ENCODE data around the gene RNU7-1.
A peak's percentile ranks its signal among the peaks of the same experiment; 100 is the strongest.

RNU7-1 gene

DNA sequence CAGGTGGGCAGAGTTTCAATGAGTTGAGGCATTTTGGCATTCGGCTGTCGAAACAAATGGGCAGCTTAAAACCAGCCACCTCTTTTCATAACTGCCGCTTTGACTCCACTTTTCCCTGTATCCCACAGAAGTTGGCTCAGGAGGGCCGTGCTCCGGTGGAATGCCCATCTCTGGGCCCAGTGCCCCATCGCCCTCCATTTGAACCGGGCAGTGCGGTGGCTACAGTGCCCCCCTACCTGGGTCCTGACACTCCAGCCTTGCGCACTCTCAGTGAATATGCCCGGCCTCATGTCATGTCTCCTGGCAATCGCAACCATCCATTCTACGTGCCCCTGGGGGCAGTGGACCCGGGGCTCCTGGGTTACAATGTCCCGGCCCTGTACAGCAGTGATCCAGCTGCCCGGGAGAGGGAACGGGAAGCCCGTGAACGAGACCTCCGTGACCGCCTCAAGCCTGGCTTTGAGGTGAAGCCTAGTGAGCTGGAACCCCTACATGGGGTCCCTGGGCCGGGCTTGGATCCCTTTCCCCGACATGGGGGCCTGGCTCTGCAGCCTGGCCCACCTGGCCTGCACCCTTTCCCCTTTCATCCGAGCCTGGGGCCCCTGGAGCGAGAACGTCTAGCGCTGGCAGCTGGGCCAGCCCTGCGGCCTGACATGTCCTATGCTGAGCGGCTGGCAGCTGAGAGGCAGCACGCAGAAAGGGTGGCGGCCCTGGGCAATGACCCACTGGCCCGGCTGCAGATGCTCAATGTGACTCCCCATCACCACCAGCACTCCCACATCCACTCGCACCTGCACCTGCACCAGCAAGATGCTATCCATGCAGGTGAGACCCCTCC lies 5.0 kb upstream of the RNU7-1 start:
- no peak for DNase-seq

DNA sequence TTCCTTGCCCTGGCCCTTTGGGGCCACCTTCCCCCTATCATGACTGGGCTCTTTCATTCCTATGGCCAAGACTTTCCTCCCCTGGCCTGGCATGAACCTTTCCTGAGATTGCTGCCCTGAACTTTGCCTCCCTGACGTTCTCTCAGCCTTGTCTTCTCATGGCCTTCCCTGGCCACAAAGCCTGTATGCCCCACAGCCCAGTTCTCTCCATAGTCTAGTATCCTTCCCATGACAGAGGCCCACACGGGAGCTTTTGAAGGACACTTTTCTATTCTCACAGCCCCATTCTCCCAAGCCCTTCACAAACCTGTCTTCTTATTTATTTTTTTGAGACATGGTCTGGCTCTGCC lies 4.5 kb upstream of the RNU7-1 start:
- no peak for DNase-seq

DNA sequence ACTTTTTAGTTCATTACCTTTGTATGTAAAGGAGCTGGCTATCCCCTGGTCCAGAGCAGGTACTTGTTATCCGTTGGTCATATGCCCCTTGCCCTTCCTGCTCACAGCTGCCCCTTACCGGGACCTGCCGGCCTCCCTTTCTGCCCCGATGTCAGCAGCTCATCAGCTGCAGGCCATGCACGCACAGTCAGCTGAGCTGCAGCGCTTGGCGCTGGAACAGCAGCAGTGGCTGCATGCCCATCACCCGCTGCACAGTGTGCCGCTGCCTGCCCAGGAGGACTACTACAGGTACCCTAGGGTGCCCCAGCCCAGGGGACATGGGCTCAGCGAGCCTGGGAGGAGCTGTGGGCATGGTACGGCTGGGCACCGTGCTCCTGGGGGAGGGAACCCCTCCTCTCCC lies 2.3 kb upstream of the RNU7-1 start:
- DNase-seq: no peak

DNA sequence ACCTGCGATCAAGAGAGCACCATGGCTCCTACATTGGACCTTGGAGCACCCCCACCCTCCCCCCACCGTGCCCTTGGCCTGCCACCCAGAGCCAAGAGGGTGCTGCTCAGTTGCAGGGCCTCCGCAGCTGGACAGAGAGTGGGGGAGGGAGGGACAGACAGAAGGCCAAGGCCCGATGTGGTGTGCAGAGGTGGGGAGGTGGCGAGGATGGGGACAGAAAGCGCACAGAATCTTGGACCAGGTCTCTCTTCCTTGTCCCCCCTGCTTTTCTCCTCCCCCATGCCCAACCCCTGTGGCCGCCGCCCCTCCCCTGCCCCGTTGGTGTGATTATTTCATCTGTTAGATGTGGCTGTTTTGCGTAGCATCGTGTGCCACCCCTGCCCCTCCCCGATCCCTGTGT lies 1.8 kb upstream of the RNU7-1 start:
- DNase-seq: no peak

DNA sequence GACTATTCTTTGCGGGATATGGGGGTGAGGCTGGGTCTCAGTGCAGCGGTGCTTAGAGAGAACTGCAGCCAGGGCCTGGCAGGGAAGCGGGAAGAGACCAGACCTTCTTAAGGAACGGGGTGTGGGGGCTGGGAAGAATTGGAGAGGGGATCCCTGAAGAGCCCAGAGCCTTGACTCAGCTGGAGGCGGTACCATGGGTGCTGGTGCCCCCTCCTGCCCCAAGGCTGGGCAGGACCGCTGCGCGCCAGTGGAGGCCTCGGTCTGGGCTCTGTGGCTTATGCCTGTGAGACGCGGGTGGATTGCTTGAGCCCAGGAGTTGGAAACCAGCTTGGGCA lies 1.3 kb upstream of the RNU7-1 start:
- DNase-seq: no peak

DNA sequence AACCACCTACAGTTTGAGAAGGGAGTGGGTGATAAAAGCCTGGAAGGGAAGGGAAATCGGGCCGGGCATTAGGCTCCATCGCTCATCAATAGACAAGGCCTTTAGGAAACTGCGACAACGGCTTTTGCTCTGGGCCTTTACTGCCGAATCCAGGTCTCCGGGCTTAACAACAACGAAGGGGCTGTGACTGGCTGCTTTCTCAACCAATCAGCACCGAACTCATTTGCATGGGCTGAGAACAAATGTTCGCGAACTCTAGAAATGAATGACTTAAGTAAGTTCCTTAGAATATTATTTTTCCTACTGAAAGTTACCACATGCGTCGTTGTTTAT lies 261 bp upstream of the RNU7-1 start:
- DNase-seq: peak; percentile 71

DNA sequence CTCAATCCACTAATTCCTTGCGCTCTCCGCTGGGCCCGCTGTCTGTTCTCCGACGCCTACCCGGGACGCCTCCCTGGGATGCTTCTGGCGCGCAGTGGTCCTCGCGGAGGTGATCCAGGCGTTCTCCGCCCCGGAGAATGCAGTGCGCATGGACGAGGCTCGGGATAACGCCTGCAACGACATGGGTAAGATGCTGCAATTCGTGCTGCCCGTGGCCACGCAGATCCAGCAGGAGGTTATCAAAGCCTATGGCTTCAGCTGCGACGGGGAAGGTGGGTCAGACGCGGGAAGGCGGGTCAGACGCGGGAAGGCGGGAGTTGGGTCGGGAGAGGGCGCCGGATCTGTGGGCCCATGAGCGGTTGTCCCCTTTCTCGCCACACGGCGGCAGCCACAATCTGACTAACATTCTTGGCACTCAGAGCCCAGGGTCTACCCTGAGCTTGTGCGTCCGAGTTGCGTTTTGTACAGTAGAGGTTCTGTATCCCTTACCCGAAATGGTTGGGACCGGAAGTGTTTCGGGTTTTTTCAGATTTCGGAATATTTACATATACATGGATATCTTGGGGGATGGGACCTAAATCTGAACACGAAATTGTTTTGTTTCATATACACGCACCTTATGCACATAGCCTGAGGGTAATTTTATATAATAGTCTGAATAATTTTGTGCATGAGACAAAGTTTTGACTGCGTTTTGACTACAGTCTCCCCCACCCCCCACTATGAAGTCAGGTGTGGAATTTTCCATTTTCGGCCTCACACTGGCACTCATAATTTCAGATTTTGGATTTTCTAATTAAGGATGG lies 968 bp downstream of the RNU7-1 start:
- peak; percentile 93 for DNase-seq

DNA sequence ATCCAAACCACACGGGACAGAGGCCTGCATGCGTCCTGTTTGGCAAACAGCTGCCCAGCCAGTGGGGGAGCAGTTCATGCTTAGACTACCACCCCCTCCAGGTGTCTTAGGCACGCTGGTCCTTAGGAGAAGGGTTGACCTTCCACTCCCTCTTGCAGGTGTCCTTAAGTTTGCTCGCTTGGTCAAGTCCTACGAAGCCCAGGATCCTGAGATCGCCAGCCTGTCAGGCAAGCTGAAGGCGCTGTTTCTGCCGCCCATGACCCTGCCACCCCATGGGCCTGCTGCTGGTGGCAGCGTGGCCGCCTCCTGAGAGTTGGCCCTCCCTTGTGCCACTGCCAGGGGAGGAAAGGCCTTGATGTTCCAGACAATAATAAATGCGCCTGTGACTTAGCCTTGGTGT lies 2.0 kb downstream of the RNU7-1 start:
- DNase-seq: no peak

DNA sequence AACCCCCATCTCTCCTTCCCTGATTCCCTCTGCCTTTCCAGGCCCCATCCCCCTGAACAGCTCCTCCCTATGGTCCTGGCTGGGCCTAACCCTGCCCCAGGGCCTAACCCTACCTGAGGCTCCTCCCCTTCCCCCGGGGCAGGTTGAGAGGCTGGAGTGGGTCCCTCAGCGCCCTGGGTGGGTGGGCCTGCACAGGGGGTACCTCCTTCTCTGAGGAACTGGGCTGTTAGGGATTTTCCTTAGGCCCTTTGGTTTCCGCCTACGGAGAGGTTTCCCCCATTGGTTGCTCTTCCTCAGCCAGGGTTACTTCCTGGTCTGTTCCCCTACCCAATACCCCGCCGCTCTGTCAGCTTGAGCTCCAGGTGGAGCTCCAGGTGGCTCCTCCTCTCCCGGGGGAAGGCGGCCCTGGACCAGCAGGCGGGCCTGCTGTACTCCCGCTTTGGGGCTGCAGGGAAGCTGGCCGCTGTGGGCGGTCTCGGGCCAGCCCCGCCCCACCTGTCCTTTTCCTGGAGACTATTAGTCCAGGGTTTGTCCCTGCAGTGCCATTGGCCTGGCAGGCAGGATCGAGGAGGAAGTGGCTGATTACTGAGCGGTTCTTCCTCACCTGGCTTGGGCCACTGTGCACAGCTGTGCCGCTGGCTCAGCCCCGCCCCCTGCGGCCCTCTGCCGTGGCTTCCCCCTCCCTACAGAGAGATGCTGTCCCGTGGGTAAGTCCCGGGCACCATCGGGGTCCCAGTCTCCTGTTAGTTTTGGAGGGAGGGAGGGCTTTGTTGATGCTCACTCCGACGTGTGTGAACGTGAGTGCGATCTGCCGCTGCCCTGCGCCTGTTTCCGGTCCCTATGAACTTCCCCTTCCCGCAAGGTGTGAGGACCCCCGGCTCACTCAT lies 2.7 kb downstream of the RNU7-1 start:
- DNase-seq: peak; percentile 93

DNA sequence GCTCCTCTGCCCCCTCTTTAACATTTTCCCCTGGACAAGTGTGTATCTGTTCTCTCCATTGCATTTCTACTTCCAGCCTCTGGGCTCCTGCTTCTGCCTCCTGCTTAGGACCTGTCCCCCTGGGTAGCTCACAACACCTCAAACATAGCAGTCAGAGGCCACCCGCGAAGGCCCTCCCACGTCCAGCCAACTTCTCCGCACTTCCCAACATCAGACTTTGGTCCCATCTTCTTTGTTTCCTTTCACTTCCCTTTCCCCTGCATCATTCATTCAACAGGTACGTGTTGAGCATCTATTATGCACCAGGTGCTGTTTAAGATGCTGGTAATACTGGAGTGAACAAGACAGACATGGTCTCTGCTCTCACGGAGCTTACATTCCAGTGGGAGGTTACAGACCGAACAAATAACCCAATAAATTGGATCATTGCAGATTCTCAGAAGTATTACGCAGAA lies 3.3 kb downstream of the RNU7-1 start:
- no peak for DNase-seq

DNA sequence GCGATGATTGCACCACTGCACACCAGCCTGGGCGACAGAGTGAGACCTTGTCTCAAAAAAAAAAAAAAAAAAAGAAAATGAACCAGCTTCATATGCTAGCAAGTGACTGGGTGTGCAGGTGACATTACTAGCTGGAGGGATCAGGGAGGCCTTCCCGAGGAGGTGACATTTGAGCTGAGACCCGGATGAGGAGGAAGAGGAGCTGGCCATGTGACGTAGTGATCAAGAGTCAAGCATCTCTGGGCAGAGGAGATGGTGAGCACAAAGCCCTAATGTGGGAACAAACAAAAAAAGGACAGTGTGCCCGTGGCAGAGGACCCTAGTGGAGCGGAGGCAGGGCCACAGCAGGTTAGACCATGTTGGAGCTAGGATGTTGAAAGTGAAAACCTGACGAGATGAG lies 4.0 kb downstream of the RNU7-1 start:
- no peak for DNase-seq

DNA sequence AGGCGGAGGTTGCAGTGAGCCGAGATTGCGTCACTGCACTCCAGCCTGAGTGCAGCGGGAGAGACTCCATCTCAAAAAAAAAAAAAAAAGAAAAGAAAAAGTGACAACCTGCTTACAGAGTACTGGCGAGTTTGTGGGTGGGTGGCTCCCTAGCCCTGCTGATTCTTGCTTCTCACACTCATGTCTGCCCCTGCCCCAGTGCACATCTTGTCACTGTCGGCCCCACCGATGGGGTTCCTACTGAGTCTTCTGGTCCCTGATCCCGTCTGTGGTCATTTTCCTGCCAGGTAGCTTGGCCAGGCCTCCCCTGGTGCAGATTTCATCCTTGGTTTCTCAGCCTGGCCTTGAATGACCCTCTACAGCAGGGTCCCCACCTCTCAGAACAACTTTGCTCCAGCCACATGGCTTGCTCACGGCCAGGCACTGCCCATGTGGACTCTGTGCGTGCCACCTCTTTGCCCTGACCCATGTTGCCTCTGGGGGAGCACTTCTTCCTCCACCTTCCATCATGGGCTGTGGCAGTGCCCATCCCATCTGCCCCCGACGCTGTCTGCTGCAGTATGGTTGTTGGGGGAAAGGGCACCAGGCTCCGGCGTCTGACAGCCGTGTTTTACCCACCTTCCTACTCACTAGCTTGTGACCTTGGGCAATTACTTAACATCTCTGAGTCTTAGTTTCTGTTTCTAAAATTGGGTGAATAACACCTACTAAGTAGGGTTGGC lies 5.4 kb downstream of the RNU7-1 start:
- DNase-seq: no peak

DNA sequence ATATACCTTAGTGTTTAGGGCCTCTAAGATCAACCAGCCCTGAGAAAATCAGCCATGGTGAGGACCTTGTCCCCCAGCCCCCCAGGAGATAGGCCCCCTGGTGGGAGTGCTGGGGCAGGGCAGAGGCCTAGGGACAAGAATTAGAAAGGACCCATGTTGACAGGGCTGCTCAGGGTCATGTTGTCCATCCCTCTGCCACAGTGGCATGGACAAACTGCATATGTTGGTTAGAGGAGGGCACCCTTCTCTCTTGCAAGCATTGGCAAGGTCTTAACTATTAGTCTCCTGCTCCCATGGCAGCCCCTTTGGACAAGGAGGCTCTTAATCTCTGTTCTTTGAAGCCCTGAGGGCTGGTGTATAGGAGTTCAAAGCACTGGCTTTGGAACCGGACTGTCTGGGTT lies 6.8 kb downstream of the RNU7-1 start:
- DNase-seq: no peak

DNA sequence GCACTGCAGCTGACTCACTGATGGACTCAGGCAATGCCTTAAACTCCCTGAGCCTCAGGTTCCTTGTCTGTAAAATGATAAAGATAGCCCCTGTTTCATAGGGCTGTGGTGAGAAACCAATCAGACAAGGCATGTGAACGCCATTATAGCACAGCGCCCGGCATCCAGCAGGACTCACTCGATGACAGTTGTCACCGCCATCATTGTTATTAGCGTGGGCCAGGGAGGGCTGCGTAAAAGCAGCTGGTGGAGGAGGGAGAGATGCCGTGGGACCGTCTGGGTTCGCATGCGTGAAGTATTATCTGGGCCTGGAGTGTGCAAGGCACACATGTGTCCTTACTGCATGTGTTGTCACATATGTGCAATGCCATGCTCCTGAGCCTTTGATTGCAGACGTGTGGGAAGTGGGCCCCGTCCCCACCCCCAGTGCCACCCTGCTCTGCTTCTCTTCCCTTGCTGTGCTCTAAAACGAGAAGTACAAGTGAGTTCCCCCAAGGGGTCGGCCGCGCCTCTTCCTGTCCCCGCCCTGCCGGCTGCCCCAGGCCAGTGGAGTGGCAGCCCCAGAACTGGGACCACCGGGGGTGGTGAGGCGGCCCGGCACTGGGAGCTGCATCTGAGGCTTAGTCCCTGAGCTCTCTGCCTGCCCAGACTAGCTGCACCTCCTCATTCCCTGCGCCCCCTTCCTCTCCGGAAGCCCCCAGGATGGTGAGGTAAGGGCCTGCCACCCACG lies 7.4 kb downstream of the RNU7-1 start, which contains the start of gene PTPN6:
Gene PTPN6, plus strand, starts transcription at position 546 of the 730 bp plus-strand sequence. Its CDS starts 157 bp downstream, at position 703.
- DNase-seq: no peak

DNA sequence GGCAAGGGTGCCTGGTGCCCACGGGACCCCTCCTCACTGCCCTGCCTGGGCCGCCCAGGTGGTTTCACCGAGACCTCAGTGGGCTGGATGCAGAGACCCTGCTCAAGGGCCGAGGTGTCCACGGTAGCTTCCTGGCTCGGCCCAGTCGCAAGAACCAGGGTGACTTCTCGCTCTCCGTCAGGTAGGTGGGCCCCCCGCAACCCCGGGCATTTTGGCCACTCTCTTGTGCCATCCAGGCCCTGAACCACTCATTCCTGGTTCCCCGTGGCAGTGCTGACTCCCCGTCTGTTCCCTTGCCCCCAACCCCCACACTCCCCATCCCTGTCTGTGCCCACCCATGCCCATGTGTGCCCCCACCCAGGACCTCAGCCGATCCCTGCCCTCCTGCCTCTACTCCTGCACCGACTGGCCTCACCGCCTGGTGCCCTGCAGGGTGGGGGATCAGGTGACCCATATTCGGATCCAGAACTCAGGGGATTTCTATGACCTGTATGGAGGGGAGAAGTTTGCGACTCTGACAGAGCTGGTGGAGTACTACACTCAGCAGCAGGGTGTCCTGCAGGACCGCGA lies 8.0 kb downstream of the RNU7-1 start:
- DNase-seq: no peak

DNA sequence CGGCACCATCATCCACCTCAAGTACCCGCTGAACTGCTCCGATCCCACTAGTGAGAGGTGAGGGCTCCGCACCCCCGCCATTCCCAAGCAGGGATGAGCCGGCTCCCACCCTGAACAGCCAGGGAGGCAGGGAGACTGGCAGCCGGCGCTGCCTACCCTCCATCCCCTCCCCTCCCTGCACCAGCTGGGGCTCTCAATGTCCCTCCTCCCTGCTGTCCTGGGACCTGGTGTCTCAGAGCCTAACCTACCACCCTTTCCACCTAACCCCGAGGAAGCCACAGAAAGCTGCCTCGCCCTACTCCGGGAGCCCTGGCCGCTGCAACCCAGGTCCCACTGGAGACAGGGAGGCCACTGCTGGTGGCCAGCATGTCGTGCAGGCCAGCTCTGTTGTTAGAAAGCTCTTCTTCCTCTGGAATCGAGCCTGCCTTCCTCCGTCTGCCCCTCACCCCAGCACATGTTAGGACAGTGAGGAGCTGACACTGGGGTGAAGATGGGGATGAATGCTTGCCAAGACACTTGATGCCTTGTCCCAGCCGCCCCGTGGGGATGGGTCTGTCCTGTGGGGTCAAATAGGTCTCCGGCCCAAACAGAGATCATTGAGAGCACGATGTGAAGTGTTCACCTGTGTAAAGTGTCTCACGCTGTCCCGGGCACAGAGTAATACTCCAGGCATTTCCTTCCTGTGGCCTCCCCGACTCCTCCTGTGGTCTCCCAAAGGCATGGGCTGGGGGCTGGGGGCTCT lies 8.7 kb downstream of the RNU7-1 start:
- DNase-seq: no peak

DNA sequence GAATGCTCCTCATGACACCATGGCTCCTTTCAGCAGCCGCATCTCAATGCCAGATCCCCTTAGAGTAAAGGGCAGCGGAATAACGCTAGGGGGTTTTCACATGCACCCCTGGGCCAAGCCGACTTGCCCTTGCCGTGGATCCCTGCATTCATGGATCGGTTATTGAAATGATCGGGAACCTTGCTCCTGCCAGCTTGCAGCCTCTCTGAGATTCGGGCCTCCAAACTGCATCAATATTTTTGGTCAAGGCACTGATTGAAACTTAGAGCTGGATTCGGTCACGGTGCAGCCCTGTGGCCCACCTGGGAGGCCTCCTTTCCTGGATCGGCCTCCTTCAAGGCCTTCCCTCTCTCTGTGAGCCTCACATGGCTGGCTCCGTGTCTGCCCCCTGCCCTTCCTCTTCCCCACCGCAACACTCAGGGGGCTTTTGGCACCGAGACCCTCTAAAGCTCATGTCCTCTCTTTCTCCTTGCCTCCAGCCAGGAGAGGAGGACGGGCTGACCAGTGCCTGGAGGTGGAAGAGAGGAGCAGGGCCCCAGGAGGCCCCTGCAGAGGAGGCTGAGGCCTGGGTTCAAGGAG lies 9.3 kb downstream of the RNU7-1 start:
- DNase-seq: no peak

DNA sequence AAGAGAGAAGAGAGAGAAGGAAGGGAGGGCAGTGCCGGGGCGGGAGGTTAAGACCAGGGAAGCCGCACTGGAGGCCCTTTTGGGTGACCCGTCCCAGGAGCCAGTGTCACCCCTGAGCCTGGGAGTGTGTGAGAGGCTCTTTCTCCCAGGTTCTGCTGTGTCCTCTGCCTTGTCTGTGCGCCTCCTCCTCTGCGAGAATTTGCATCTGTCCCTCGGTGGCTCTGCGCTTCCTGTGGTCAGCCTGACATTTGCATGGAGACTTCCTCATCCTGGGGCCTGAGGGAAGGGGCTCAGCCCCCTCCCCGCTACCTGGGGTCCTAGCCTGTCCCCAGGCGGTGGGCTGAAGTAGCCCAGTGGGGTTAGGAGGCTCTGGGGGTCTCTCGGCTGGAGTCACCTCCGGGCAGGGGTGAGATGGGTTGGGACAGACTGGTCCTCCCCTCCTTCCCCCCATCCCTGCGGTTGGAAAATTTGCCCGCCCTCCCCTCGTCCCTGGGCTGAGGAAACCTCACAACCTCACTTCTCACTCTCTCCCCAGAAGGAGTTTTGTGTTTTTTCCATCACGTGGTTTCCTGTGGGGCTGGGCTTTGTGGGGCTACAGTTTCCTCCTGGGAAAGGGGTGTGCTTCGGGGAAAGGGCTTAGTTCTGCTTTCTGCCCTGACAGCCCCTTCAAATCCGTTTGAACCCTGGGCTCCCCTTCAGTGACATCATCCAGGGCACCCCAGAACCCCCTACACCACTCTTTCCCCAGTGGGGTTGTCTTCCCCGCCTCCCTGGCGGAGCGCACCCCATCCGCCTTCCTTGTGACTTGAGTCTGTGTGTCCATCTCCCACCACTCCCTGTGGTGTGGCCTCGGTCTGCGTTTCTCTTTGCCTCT lies 10.1 kb downstream of the RNU7-1 start:
- no peak for DNase-seq

DNA sequence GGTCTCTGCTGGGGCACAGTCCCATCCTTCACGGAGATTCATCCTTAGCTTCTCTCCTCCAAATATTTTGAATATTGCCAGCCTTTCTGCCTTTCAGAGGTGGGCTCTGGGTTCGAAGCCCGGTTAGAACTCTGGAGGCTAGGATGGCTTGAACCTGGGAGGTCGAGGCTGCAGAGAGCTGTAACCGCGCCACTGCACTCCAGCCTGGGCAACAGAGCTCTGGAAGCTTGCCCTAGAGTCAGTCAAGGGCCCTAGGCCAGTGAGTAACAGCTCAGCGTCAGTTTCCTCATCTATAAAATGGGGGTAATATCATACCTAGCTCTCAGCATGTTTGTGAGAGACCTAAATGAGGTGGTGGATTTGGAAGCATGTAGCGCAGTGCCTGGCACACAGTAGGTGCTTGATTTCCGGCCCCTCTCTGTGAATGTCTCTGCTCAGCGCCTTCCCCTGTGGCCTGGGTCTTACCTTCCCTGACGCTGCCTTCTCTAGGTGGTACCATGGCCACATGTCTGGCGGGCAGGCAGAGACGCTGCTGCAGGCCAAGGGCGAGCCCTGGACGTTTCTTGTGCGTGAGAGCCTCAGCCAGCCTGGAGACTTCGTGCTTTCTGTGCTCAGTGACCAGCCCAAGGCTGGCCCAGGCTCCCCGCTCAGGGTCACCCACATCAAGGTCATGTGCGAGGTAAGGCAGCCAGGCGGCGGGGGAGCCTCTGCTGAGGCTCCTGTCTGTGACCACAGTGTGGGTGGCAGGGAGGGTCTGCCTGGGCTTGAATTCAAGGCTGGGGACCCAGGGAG lies 10.9 kb downstream of the RNU7-1 start:
- DNase-seq: no peak
